H1 (cell line): Measurements from ENCODE around the gene ITPK1. TPM values are rescaled to one million over a fixed set of nuclear protein-coding genes. Genes with fewer than 3 reads are reported as not detected.

Source experiments
- CTCF ChIP-seq, 3 experiments: IDR thresholded peaks; 1 replicate in 2 of 3; 2 replicates in 1 of 3; pipeline versions ENCODE4 v1.5.1 to v1.6.1; 2011; ENCODE audit warnings: low read length in 3 of 3, mild to moderate bottlenecking in 3 of 3, inconsistent platforms in 2 of 3, low read depth in 1 of 3, moderate library complexity in 1 of 3; ENCODE audit not compliant: insufficient read depth in 1 of 3; ENCODE audit errors: control extremely low read depth in 1 of 3
- RNF2 ChIP-seq: fragments of 200-900, 300-1000 bp; sonication (generic); IDR thresholded peaks from 2 replicates; pipeline ENCODE4 v1.7.1; 2016; ENCODE audit warnings: borderline replicate concordance, low read depth, mild to moderate bottlenecking, antibody characterized with exemption, low read length; ENCODE audit not compliant: poor library complexity, severe bottlenecking; ENCODE audit errors: missing control alignments
- SIN3A ChIP-seq, 2 experiments: IDR thresholded peaks in 1 of 2; conservative IDR thresholded peaks in 1 of 2; 2 replicates each; pipeline ENCODE4 v1.6.1; 2011 to 2012; ENCODE audit warnings: low read length in 2 of 2, improper control_type of control experiment in 1 of 2, low read depth in 1 of 2, mild to moderate bottlenecking in 1 of 2
- TAF1 ChIP-seq: IDR thresholded peaks from 2 replicates; pipeline ENCODE4 v1.6.1; 2011; ENCODE audit warnings: mild to moderate bottlenecking, low read depth, low read length
- polyA plus RNA-seq, 7 experiments: library from polyadenylated mRNA; depleted of rRNA in 3 of 7; stranded (reverse) in 5 of 7; unstranded in 2 of 7; fragments of >200 nt in 5 of 7; fragments of 200-250 nt in 2 of 7; gene quantifications; 1 replicate in 5 of 7; 2 replicates in 1 of 7; 4 replicates in 1 of 7; pipeline versions ENCODE4 v1.2.1 to v1.2.3, GENCODE V29; 2011 to 2013; ENCODE audit warnings: missing spikeins in 2 of 7, mixed read lengths in 2 of 7
- total RNA-seq: library from RNA; stranded (reverse); fragmentation: NEBNext Ultra II Directional; extraction: Animal tissue kit (Norgen Biotek cat#: 25700); gene quantifications from 2 replicates; pipeline ENCODE4 v1.2.1, GENCODE V29; 2021

ITPK1 gene
- total and polyA plus RNA-seq, 2 of the 8 experiments (the other 6 are each of a cell fraction or from before 2014, with no cell fraction given): 108 to 143 TPM

- TF ChIP-seq CTCF (IDR thresholded peaks at IDR 0.05; ENCODE audit: control extremely low read depth in 1 of 3, insufficient read depth in 1 of 3, low read depth in 1 of 3, low read length in 3 of 3) (no peak), SIN3A (conservative IDR thresholded peaks at IDR 0.05 in 1 of 2, IDR thresholded peaks at IDR 0.05 in 1 of 2; ENCODE audit: low read depth in 1 of 2, low read length in 2 of 2) (no peak), RNF2 (no peak), TAF1 (no peak)
These were observed 178.4 kb downstream of the ITPK1 start (continued) for GRCh38 chr14:92937051-92937937.
